K562 (cell line): ENCODE measurements around the gene RWDD1. TPM values are rescaled to one million over a fixed set of nuclear protein-coding genes. Genes with fewer than 3 reads are reported as not detected.

ENCODE experiments used
- ATAC-seq: fragments of 200-7000 bp; cut with Tn5 transposase; 3 replicates; pipeline ENCODE4 v1.9.1; 2020; ENCODE audit warnings: moderate library complexity
- BruUV-seq: library from RNA; stranded (reverse); fragments of 400-500 nt; replicated peaks from 2 replicates; lab custom pipeline; 2021; lab: Mats Ljungman, UMichigan
- CTCF ChIA-PET: fragments of 300-600 bp; formaldehyde crosslinking; extraction: SDS; loops from one replicate; lab custom pipeline; 2021; ENCODE audit warnings: low intra/inter-chr PET ratio; lab: Yijun Ruan, JAX
- POLR2A ChIA-PET: fragments of 300-600, 350-650 bp; sonication (Branson Sonifier 250); formaldehyde crosslinking; extraction: SDS; loops from one replicate; lab custom pipeline; 2021; ENCODE audit warnings: antibody characterized with exemption, inconsistent platforms; lab: Yijun Ruan, JAX
- DNase-seq, 4 experiments: peaks; one replicate each; pipeline versions ENCODE4 v3.0.0 to v3.0.0-alpha.2; 2011 to 2018; ENCODE audit warnings: low spot score in 3 of 4, mixed read lengths in 3 of 4; ENCODE audit errors: extremely low read depth in 1 of 4
- FAIRE-seq: peaks from 2 replicates; lab custom pipeline; 2011; peaks lifted over from hg19 to GRCh38; lab: Jason Lieb, UNC
- H2AFZ ChIP-seq: 2 replicates; pipeline ENCODE4 v1.6.0; 2011; ENCODE audit warnings: low read depth, low read length, control low read depth, inconsistent platforms
- H3K27ac ChIP-seq: fragments of 200-600 bp; 3 replicates; pipeline ENCODE4 v1.8.0; 2011; ENCODE audit warnings: low read depth, mild to moderate bottlenecking, control low read depth, inconsistent platforms, low read length, moderate library complexity, mixed read lengths; ENCODE audit errors: extremely low read depth
- H3K27me3 ChIP-seq, 2 experiments: fragments of 300-600 bp in 1 of 2; 2 replicates in 1 of 2; 3 replicates in 1 of 2; pipeline versions ENCODE4 v1.6.0 to v1.8.0; 2011; ENCODE audit warnings: inconsistent platforms in 2 of 2, low read length in 2 of 2, mild to moderate bottlenecking in 1 of 2, mixed read lengths in 1 of 2, moderate library complexity in 1 of 2; ENCODE audit not compliant: control insufficient read depth in 2 of 2, insufficient read depth in 2 of 2
- H3K36me3 ChIP-seq: fragments of 300-600 bp; 3 replicates; pipeline ENCODE4 v1.8.0; 2011; ENCODE audit warnings: mild to moderate bottlenecking, low read length, inconsistent platforms; ENCODE audit not compliant: control insufficient read depth, insufficient read depth
- H3K4me1 ChIP-seq, 2 experiments: fragments of 200-600 bp in 1 of 2; replicated peaks in 1 of 2; 2 replicates in 1 of 2; 3 replicates in 1 of 2; pipeline versions ENCODE4 v1.5.1 to v1.8.0; 2011; ENCODE audit warnings: inconsistent platforms in 2 of 2, low read length in 2 of 2, mild to moderate bottlenecking in 1 of 2, mixed read lengths in 1 of 2, moderate library complexity in 1 of 2; ENCODE audit not compliant: control insufficient read depth in 2 of 2, insufficient read depth in 2 of 2
- H3K4me2 ChIP-seq: 2 replicates; pipeline ENCODE4 v1.6.1; 2011; ENCODE audit warnings: low read length, control low read depth, inconsistent platforms, mixed read lengths; ENCODE audit not compliant: insufficient read depth
- H3K4me3 ChIP-seq: fragments of 200-600 bp; sonication (generic), shearing (Covaris generic); 2 replicates; pipeline ENCODE4 v1.5.1; 2016; ENCODE audit warnings: control low read depth, inconsistent platforms
- H3K79me2 ChIP-seq: fragments of 200-600 bp; 3 replicates; pipeline ENCODE4 v1.8.0; 2011; ENCODE audit warnings: low read length, inconsistent platforms; ENCODE audit not compliant: control insufficient read depth, insufficient read depth
- H3K9ac ChIP-seq, 2 experiments: 2 replicates each; pipeline versions ENCODE4 v1.6.0 to v1.6.1; 2011; ENCODE audit warnings: low read depth in 2 of 2, low read length in 2 of 2, control low read depth in 1 of 2, inconsistent platforms in 1 of 2, mild to moderate bottlenecking in 1 of 2, mixed read lengths in 1 of 2; ENCODE audit not compliant: insufficient read depth in 1 of 2
- H3K9me1 ChIP-seq: one replicate; pipeline ENCODE4 v1.6.0; 2011; ENCODE audit warnings: inconsistent platforms, mild to moderate bottlenecking, low read length, moderate library complexity; ENCODE audit not compliant: control insufficient read depth, insufficient read depth
- H3K9me3 ChIP-seq: replicated peaks from 2 replicates; pipeline ENCODE4 v1.5.1; 2011; ENCODE audit warnings: low read depth, low read length, inconsistent platforms; ENCODE audit not compliant: control insufficient read depth, insufficient read depth
- H4K20me1 ChIP-seq: replicated peaks from 2 replicates; pipeline ENCODE4 v1.6.1; 2011; ENCODE audit warnings: low read length, inconsistent platforms, mixed read lengths; ENCODE audit not compliant: control insufficient read depth, insufficient read depth
- ASH1L ChIP-seq: fragments of 450-650 bp; IDR thresholded peaks from 2 replicates; pipeline ENCODE4 v1.6.1; 2018; ENCODE audit warnings: borderline replicate concordance, mild to moderate bottlenecking, low read depth; ENCODE audit not compliant: partially characterized antibody
- E2F3 ChIP-seq: fragments of 250-450 bp; sonication (Bioruptor Pico); IDR thresholded peaks from 2 replicates; pipeline ENCODE4 v1.4.0; 2020; ENCODE audit warnings: mild to moderate bottlenecking
- IRF1 ChIP-seq: sonication (generic); formaldehyde crosslinking; IDR thresholded peaks from 2 replicates; pipeline ENCODE4 v1.8.0; 2022; ENCODE audit warnings: missing genetic modification reagents, mild to moderate bottlenecking, borderline replicate concordance
- MEF2D ChIP-seq: conservative IDR thresholded peaks from 2 replicates; pipeline ENCODE4 v1.6.1; 2016; ENCODE audit warnings: low read depth, missing genetic modification characterization, missing compliant biosample characterization
- MGA ChIP-seq: fragments of 450-650 bp; IDR thresholded peaks from 2 replicates; pipeline ENCODE4 v1.6.1; 2016; ENCODE audit warnings: mild to moderate bottlenecking, moderate library complexity
- MTF1 ChIP-seq: fragments of 250-450 bp; sonication (Bioruptor Pico); IDR thresholded peaks from 2 replicates; pipeline ENCODE4 v1.9.0; 2021; ENCODE audit warnings: moderate library complexity, mild to moderate bottlenecking, inconsistent platforms, borderline replicate concordance
- NBN ChIP-seq: fragments of 450-650 bp; IDR thresholded peaks from 2 replicates; pipeline ENCODE4 v1.6.1; 2016; ENCODE audit warnings: low read depth, mild to moderate bottlenecking
- SMARCA4 ChIP-seq: fragments of 450-650 bp; IDR thresholded peaks from 2 replicates; pipeline ENCODE4 v1.6.1; 2016
- ZKSCAN1 ChIP-seq: fragments of 150-350 bp; IDR thresholded peaks from 2 replicates; pipeline ENCODE4 v1.6.1; 2016; ENCODE audit warnings: low read depth, low read length
- ZNF785 ChIP-seq: fragments of 250-450 bp; sonication (Bioruptor Pico); IDR thresholded peaks from 2 replicates; pipeline ENCODE4 v1.4.0; 2020; ENCODE audit warnings: mild to moderate bottlenecking
- in situ Hi-C: fragments of 300-500 bp; cut with MboI; formaldehyde crosslinking; loops from 4 replicates; pipeline ENCODE4 v1.15.0; 2018; ENCODE audit warnings: inconsistent platforms, mixed read lengths
- intact Hi-C: fragments of 100-400 bp; cut with micrococcal nuclease; formaldehyde crosslinking; loops from 2 replicates; pipeline ENCODE4 v1.14.2; 2022
- polyA plus RNA-seq, 8 experiments: library from polyadenylated mRNA; depleted of rRNA in 4 of 8; stranded (reverse) in 5 of 8; unstranded in 3 of 8; fragments of >200 nt; fragmentation: Nextera tagmentation in 2 of 8; fragmentation: Illumina TruSeq in 1 of 8; extraction: Ambion mirVana in 2 of 8; extraction: Trizol in 1 of 8; gene quantifications; 2 replicates each; pipeline versions ENCODE4 v1.2.1 to v1.2.3, GENCODE V29; 2011 to 2014; ENCODE audit warnings: inconsistent platforms in 1 of 8, missing spikeins in 1 of 8
- total RNA-seq, 7 experiments: library from RNA; depleted of rRNA in 6 of 7; stranded (reverse); fragments of >200 nt in 6 of 7; fragmentation: Illumina TruSeq in 2 of 7; extraction: Trizol in 2 of 7; gene quantifications; 2 replicates each; pipeline versions ENCODE4 v1.2.1 to v1.2.3, GENCODE V29; 2011 to 2021; ENCODE audit warnings: low replicate concordance in 1 of 7

The RWDD1 gene
- total and polyA plus RNA-seq, 9 of the 15 experiments (the other 6 are each of a cell fraction or from before 2014, with no cell fraction given), result 31.9 to 89.8 (median 48.7) TPM

GRCh38 chr6:116542426-116542825, 28.9 kb upstream of the RWDD1 start:
- no TSS peak for BruUV-seq
- Histone ChIP-seq H3K9ac (no peak overlapping the region), H3K36me3 (no peaks in the 10 kb centered on the region), H3K27me3 (peaks cover 6 to 16% of the 10 kb centered on the region in 2 experiments; a peak in 4 of 5 replicates), H3K79me2 (no peaks in the 10 kb centered on the region), H3K4me3 (no peak overlapping the region), H3K27ac (no peak overlapping the region), H4K20me1 (no peaks in the 10 kb centered on the region), H3K4me1 (no peaks in the 10 kb centered on the region), H3K9me1 (no peaks in the 10 kb centered on the region), H2AFZ (no peak overlapping the region), H3K9me3 (no peaks in the 10 kb centered on the region), H3K4me2 (no peak overlapping the region)
- TF ChIP-seq MEF2D, result no peak
- no peak for TF ChIP-seq ASH1L
- TF ChIP-seq ZKSCAN1, result no peak
- TF ChIP-seq MTF1 (CRISPR knock-in tag), result no peak
- TF ChIP-seq IRF1 (CRISPR knock-in tag), result no peak
- no peak for TF ChIP-seq ZNF785 (CRISPR knock-in tag)
- TF ChIP-seq SMARCA4, result no peak
- no peak for TF ChIP-seq E2F3 (CRISPR knock-in tag)
- no peak for TF ChIP-seq MGA
- TF ChIP-seq NBN, result no peak
- intact Hi-C loops (no loop called here), in situ Hi-C loops (no loop called here)
- ChIA-PET POLR2A (interaction anchor here (1.4 kb wide), 1 partner anchor 28 kb away, joined by 3 read pairs; no protein-coding TSS in a partner anchor), CTCF (no interaction called here)
- ATAC-seq (no peak), FAIRE-seq (no peak), DNase-seq (no peak)
